HG02571 (cell line): Measurements from ENCODE around the gene DNALI1.

Experiments
- ATAC-seq: cut with Tn5 transposase; IDR thresholded peaks from one replicate; pipeline ENCODE4 v1.9.1; 2021; ENCODE audit warnings: mild to moderate bottlenecking, moderate library complexity; ENCODE audit not compliant: unreplicated experiment

Gene DNALI1

GRCh38 chr1:37599940-37600339 lies 43.2 kb downstream of the DNALI1 start:
- ATAC-seq = no peak

- ATAC-seq = no peak
These were observed 44.7 kb downstream of the DNALI1 start for GRCh38 chr1:37601441-37601840.

- no peak for ATAC-seq
These were observed 46.3 kb downstream of the DNALI1 start for GRCh38 chr1:37602750-37603694.

GRCh38 chr1:37605061-37605650 lies 48.4 kb downstream of the DNALI1 start:
- ATAC-seq = no peak

GRCh38 chr1:37605806-37606474 lies 49.2 kb downstream of the DNALI1 start:
- ATAC-seq = no peak

GRCh38 chr1:37606481-37607263 lies 49.9 kb downstream of the DNALI1 start:
- ATAC-seq = no peak

- no peak for ATAC-seq
These were observed 52.3 kb downstream of the DNALI1 start for GRCh38 chr1:37609002-37609401.

- ATAC-seq = no peak
These were observed 53.3 kb downstream of the DNALI1 start for GRCh38 chr1:37609994-37610393.

- ATAC-seq = no peak
These were observed 55.4 kb downstream of the DNALI1 start for GRCh38 chr1:37612186-37612585.

- no peak for ATAC-seq
These were observed 57.4 kb downstream of the DNALI1 start for GRCh38 chr1:37614105-37614504.

GRCh38 chr1:37616330-37616729 lies 59.6 kb downstream of the DNALI1 start:
- no peak for ATAC-seq
